BE2C (cell line): ENCODE measurements around the gene DEPDC5.
A peak's percentile ranks its signal among the peaks of the same experiment; 100 is the strongest.

Experiments used
- DNase-seq: peaks from one replicate; pipeline ENCODE4 v3.0.0-alpha.2; 2020
- H3K27me3 ChIP-seq: fragments of 250-450 bp; sonication (Bioruptor Pico); 2 replicates; pipeline ENCODE4 v1.5.1; 2020; ENCODE audit warnings: mild to moderate bottlenecking
- H3K36me3 ChIP-seq: fragments of 250-450 bp; sonication (Bioruptor Pico); 2 replicates; pipeline ENCODE4 v1.5.1; 2020; ENCODE audit warnings: mild to moderate bottlenecking
- H3K4me1 ChIP-seq: fragments of 250-450 bp; sonication (Bioruptor Pico); 2 replicates; pipeline ENCODE4 v1.5.1; 2020
- H3K4me3 ChIP-seq: 2 replicates; pipeline ENCODE4 v1.5.1; 2011; ENCODE audit warnings: low read depth, low read length
- H3K9me3 ChIP-seq: fragments of 250-450 bp; sonication (Bioruptor Pico); 2 replicates; pipeline ENCODE4 v1.5.1; 2020
- TF ChIP-seq, protein P1 (sequence below): IDR thresholded peaks from 2 replicates; pipeline ENCODE4 v1.5.1; 2012; ENCODE audit warnings: mild to moderate bottlenecking, low read depth, low read length

Gene DEPDC5

GRCh38 chr22:31948002-31948401 lies 194.2 kb downstream of the DEPDC5 start:
- peaks cover 70% of the 10 kb centered on the region for H3K36me3 ChIP-seq
- H3K4me1 ChIP-seq = peaks cover 8% of the 10 kb centered on the region
- H3K9me3 ChIP-seq = no peaks in the 10 kb centered on the region
- no peak for DNase-seq
- TF ChIP-seq, protein P1, sequence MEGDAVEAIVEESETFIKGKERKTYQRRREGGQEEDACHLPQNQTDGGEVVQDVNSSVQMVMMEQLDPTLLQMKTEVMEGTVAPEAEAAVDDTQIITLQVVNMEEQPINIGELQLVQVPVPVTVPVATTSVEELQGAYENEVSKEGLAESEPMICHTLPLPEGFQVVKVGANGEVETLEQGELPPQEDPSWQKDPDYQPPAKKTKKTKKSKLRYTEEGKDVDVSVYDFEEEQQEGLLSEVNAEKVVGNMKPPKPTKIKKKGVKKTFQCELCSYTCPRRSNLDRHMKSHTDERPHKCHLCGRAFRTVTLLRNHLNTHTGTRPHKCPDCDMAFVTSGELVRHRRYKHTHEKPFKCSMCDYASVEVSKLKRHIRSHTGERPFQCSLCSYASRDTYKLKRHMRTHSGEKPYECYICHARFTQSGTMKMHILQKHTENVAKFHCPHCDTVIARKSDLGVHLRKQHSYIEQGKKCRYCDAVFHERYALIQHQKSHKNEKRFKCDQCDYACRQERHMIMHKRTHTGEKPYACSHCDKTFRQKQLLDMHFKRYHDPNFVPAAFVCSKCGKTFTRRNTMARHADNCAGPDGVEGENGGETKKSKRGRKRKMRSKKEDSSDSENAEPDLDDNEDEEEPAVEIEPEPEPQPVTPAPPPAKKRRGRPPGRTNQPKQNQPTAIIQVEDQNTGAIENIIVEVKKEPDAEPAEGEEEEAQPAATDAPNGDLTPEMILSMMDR = no peak
- no peak overlapping the region for H3K4me3 ChIP-seq
- H3K27me3 ChIP-seq = no peaks in the 10 kb centered on the region

- H3K36me3 ChIP-seq = peaks cover 84% of the 10 kb centered on the region
- TF ChIP-seq, protein P1 = no peak
- no peak for DNase-seq
- H3K9me3 ChIP-seq = no peaks in the 10 kb centered on the region
- H3K4me1 ChIP-seq = peaks cover 4% of the 10 kb centered on the region
- H3K27me3 ChIP-seq = no peaks in the 10 kb centered on the region
- H3K4me3 ChIP-seq = no peak overlapping the region
Measured at GRCh38 chr22:31950226-31950625, 196.4 kb downstream of the DEPDC5 start.

DNA sequence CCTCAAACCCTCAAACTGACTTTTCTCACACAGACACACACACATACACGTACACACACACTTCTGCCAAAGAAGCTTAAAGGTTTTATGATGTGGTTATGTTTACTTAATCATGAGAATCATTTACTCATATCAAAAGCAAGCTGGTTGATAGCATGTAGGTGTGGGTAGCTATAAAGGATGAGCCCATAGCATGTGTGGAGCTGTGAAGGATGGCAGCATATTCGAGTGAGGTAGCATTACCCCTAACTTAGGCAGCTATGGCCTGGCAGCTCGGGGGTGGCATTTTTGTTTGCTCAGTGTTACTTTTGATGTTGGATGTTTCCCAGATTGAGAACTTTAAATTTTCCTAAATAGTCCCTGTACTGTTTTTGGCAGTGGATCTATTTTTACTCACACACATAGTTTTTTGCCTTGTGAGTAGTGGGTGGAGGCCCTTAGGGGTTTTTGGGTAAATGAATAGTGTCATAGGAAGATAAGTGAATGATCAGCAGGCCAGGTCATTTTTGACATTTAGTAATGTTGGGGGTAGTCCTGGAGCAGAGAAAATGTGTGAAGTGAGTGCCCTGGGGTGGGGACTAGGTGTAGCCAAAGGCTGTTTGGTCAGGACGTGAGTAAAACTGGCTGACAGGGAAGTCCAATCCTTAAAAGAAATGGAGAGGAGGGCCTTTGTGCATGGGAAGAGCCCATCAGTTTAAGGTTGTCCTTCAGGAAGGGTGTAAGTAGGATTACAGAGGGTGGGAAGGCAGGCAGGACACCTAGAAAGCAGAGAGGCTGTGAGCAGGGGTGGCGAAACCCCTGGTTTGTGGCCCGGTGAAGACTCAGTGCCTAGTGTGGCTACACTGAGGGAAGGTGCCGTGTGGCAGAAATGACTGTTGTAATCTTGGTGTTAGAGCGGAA lies 197.6 kb downstream of the DEPDC5 start:
- H3K4me3 ChIP-seq = no peak overlapping the region
- peaks cover 4% of the 10 kb centered on the region for H3K4me1 ChIP-seq
- no peaks in the 10 kb centered on the region for H3K27me3 ChIP-seq
- H3K36me3 ChIP-seq = peaks cover 87% of the 10 kb centered on the region
- no peaks in the 10 kb centered on the region for H3K9me3 ChIP-seq
- no peak for DNase-seq
- TF ChIP-seq, protein P1 = no peak

DNA sequence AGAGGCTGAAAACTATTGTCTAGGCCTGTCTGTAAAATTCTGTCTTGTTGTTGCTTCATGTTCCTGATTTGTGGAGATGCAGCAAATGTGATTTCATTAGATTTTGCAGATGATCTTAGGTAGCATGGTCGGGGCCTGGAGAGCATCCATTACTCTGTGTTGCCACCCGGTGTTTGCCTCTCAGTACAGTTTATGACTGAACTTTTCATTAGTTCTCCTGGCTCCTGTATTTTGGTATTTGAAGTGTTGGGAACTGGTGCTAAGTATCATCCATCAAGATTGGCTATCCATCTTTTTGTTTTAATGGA lies 198.2 kb downstream of the DEPDC5 start:
- Histone ChIP-seq H3K9me3 (no peaks in the 10 kb centered on the region), H3K4me3 (no peak overlapping the region), H3K27me3 (no peaks in the 10 kb centered on the region), H3K4me1 (peaks cover 4% of the 10 kb centered on the region), H3K36me3 (peaks cover 89% of the 10 kb centered on the region)
- TF ChIP-seq, protein P1 = peak; percentile 41
- DNase-seq = no peak

- Histone ChIP-seq H3K27me3 (no peaks in the 10 kb centered on the region), H3K4me3 (no peak overlapping the region), H3K4me1 (peaks cover 4% of the 10 kb centered on the region), H3K9me3 (no peaks in the 10 kb centered on the region), H3K36me3 (peaks cover 89% of the 10 kb centered on the region)
- TF ChIP-seq, protein P1 = no peak
- no peak for DNase-seq
Measured at GRCh38 chr22:31952472-31952871, 198.7 kb downstream of the DEPDC5 start.

DNA sequence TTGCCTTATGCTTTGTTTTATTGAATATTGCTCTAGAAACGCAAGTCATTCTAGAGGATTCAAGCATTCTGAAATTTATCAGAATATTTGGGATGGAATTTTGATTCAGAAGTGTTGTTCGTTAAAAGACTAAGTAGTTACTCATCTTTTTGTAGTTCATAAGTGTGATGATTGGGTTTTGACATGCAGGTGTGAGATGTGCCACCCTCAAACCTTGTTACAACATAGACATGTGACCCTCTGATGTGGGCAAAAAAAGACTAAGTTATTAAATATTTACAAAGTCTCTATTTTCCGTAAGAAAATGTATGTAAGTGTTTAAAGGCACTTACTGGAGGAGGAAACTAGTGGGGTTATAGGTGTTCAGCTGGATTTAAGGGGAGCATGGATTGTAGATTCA lies 199.4 kb downstream of the DEPDC5 start:
- Histone ChIP-seq H3K9me3 (no peaks in the 10 kb centered on the region), H3K4me3 (no peak overlapping the region), H3K36me3 (peaks cover 89% of the 10 kb centered on the region), H3K27me3 (no peaks in the 10 kb centered on the region), H3K4me1 (peaks cover 4% of the 10 kb centered on the region)
- TF ChIP-seq, protein P1 = no peak
- no peak for DNase-seq
